ENCODE results near the gene ADAMTS17. TPM values are rescaled to one million over a fixed set of nuclear protein-coding genes. Genes with fewer than 3 reads are reported as not detected.

ADAMTS17 gene
- total and polyA plus RNA-seq, 2 experiments from 2014 or later: 0.69 to 3.3 TPM

- peaks cover 8% of the 10 kb centered on the region for H3K4me1 ChIP-seq (ENCODE audit: low read depth)
- no peaks in the 10 kb centered on the region for H3K36me3 ChIP-seq
- TF ChIP-seq CTCF (IDR thresholded peaks at IDR 0.05; ENCODE audit: low read depth, low read length): no peak
- H3K27ac ChIP-seq: no peak overlapping the region
- no peaks in the 10 kb centered on the region for H3K27me3 ChIP-seq
- no peaks in the 10 kb centered on the region for H3K9me3 ChIP-seq (ENCODE audit: low read depth)
- no peak for DNase-seq (ENCODE audit: low read depth in 1 of 2, low spot score in 1 of 2)
- H3K4me3 ChIP-seq: no peak overlapping the region
These were observed 135.1 kb downstream of the ADAMTS17 start for GRCh38 chr15:100206643-100207042.

GRCh38 chr15:100205549-100206295, 136.1 kb downstream of the ADAMTS17 start:
- Histone ChIP-seq H3K9me3 (ENCODE audit: low read depth) (no peaks in the 10 kb centered on the region), H3K4me3 (no peak overlapping the region)
- DNase-seq (ENCODE audit: low read depth in 1 of 2, low spot score in 1 of 2): no peak

GRCh38 chr15:100204771-100205170, 137.0 kb downstream of the ADAMTS17 start:
- Histone ChIP-seq H3K4me1 (ENCODE audit: low read depth) (peaks cover 8% of the 10 kb centered on the region), H3K4me3 (no peak overlapping the region), H3K36me3 (no peaks in the 10 kb centered on the region), H3K27me3 (no peaks in the 10 kb centered on the region), H3K9me3 (ENCODE audit: low read depth) (no peaks in the 10 kb centered on the region), H3K27ac (no peak overlapping the region)
- TF ChIP-seq CTCF (IDR thresholded peaks at IDR 0.05; ENCODE audit: low read depth, low read length): no peak
- DNase-seq (ENCODE audit: low read depth in 1 of 2, low spot score in 1 of 2): no peak

More at GRCh38 chr15:100205549-100206295, 136.1 kb downstream of the ADAMTS17 start:
- TF ChIP-seq CTCF (IDR thresholded peaks at IDR 0.05; ENCODE audit: low read depth, low read length): no peak
- H3K36me3 ChIP-seq: no peaks in the 10 kb centered on the region
- no peak overlapping the region for H3K27ac ChIP-seq
- peaks cover 8% of the 10 kb centered on the region for H3K4me1 ChIP-seq (ENCODE audit: low read depth)
- H3K27me3 ChIP-seq: no peaks in the 10 kb centered on the region

- no peak for TF ChIP-seq CTCF (IDR thresholded peaks at IDR 0.05; ENCODE audit: low read depth, low read length)
- H3K27ac ChIP-seq: no peak overlapping the region
These were observed 137.6 kb downstream of the ADAMTS17 start for GRCh38 chr15:100204211-100204610.

GRCh38 chr15:100202309-100202960, 139.3 kb downstream of the ADAMTS17 start:
- Histone ChIP-seq H3K27me3 (no peaks in the 10 kb centered on the region), H3K9me3 (ENCODE audit: low read depth) (no peaks in the 10 kb centered on the region), H3K27ac (no peak overlapping the region), H3K4me1 (ENCODE audit: low read depth) (peaks cover 8% of the 10 kb centered on the region), H3K36me3 (no peaks in the 10 kb centered on the region), H3K4me3 (no peak overlapping the region)
- no peak for DNase-seq (ENCODE audit: low read depth in 1 of 2, low spot score in 1 of 2)
- TF ChIP-seq CTCF (IDR thresholded peaks at IDR 0.05; ENCODE audit: low read depth, low read length): no peak

More at GRCh38 chr15:100204211-100204610, 137.6 kb downstream of the ADAMTS17 start:
- DNase-seq (ENCODE audit: low read depth in 1 of 2, low spot score in 1 of 2): no peak
- Histone ChIP-seq H3K36me3 (no peaks in the 10 kb centered on the region), H3K4me3 (no peak overlapping the region), H3K9me3 (ENCODE audit: low read depth) (no peaks in the 10 kb centered on the region), H3K27me3 (no peaks in the 10 kb centered on the region), H3K4me1 (ENCODE audit: low read depth) (peaks cover 8% of the 10 kb centered on the region)
